Measurements from ENCODE around the gene TUB. TPM values are rescaled to one million over a fixed set of nuclear protein-coding genes. Genes with fewer than 3 reads are reported as not detected.

The TUB gene
- total and polyA plus RNA-seq, 2 of the 8 experiments (the other 6 are each of a cell fraction or from before 2014, with no cell fraction given): 15.3 to 31.3 TPM

GRCh38 chr11:8055836-8056526 lies 25.0 kb upstream of the TUB start (continued):
- TF ChIP-seq SIRT6 (IDR thresholded peaks at IDR 0.05; ENCODE audit: low read length) (no peak), SP2 (IDR thresholded peaks at IDR 0.05; ENCODE audit: low read length) (no peak), TCF12 (IDR thresholded peaks at IDR 0.05; ENCODE audit: low read depth, low read length) (no peak), GABPA (IDR thresholded peaks at IDR 0.05; ENCODE audit: borderline replicate concordance, insufficient read depth, low read length) (no peak), EP300 (IDR thresholded peaks at IDR 0.05; ENCODE audit: borderline replicate concordance in 1 of 2, low read depth in 2 of 2, low read length in 2 of 2) (no peak), USF2 (IDR thresholded peaks at IDR 0.05; ENCODE audit: low read length) (no peak), CHD1 (IDR thresholded peaks at IDR 0.05; ENCODE audit: low read depth, low read length) (no peak)
